HCT116 (cell line): Measurements from ENCODE around the gene RFTN1. TPM values are rescaled to one million over a fixed set of nuclear protein-coding genes. Genes with fewer than 3 reads are reported as not detected.

Source experiments
- ATAC-seq: fragments of 200-7000 bp; cut with Tn5 transposase; 2 replicates; pipeline ENCODE4 v1.9.1; 2020; ENCODE audit warnings: mild to moderate bottlenecking, moderate library complexity
- BruUV-seq: library from RNA; stranded (reverse); fragments of 400-500 nt; replicated peaks from 2 replicates; lab custom pipeline; 2021; lab: Mats Ljungman, UMichigan
- CTCF ChIA-PET: fragments of 300-600 bp; sonication (Branson Sonifier 250); formaldehyde crosslinking; loops from one replicate; lab custom pipeline; 2021; ENCODE audit warnings: antibody characterized with exemption; lab: Charles Lee
- POLR2A ChIA-PET: fragments of 300-600, 350-600 bp; sonication (Branson Sonifier 250); formaldehyde crosslinking; loops from one replicate; lab custom pipeline; 2021; ENCODE audit warnings: antibody characterized with exemption; lab: Charles Lee
- RAD21 ChIA-PET, 2 experiments: fragments of 300-600 bp; sonication (Branson Sonifier 250); formaldehyde crosslinking; loops; one replicate each; lab custom pipeline; 2023; ENCODE audit warnings: low total read pairs in 2 of 2; ENCODE audit not compliant: uncharacterized antibody in 2 of 2, unreplicated experiment in 2 of 2, low non-redundant PET in 1 of 2; lab: Charles Lee
- DNase-seq: peaks from one replicate; pipeline ENCODE4 v3.0.0-alpha.2; 2010; ENCODE audit warnings: low read depth, low spot score
- H2AFZ ChIP-seq: fragments of 200-600 bp; shearing (Covaris generic), sonication (generic); 2 replicates; pipeline ENCODE4 v1.6.1; 2017; ENCODE audit warnings: low read depth, mixed run types, mixed read lengths, antibody characterized with exemption, low read length; ENCODE audit not compliant: poor library complexity, severe bottlenecking
- H3K27ac ChIP-seq: 2 replicates; pipeline ENCODE4 v1.5.1; 2012; ENCODE audit warnings: low read depth, low read length
- H3K27me3 ChIP-seq: fragments of 200-600 bp; sonication (generic); 2 replicates; pipeline ENCODE4 v1.6.1; 2016; ENCODE audit warnings: mixed run types, low read length, mixed read lengths; ENCODE audit not compliant: insufficient read depth
- H3K36me3 ChIP-seq, 2 experiments: fragments of 200-500 bp in 1 of 2; fragments of 200-600 bp in 1 of 2; sonication (Bioruptor generic) in 1 of 2; sonication (generic) in 1 of 2; 2 replicates each; pipeline versions ENCODE4 v1.5.1 to v1.6.1; 2014 to 2016; ENCODE audit warnings: low read length in 2 of 2, inconsistent platforms in 1 of 2, mixed read lengths in 1 of 2, mixed run types in 1 of 2; ENCODE audit not compliant: insufficient read depth in 2 of 2, control insufficient read depth in 1 of 2
- H3K4me1 ChIP-seq, 2 experiments: fragments of 200-600 bp in 1 of 2; sonication (generic) in 1 of 2; 2 replicates each; pipeline versions ENCODE4 v1.5.1 to v1.6.1; 2012 to 2017; ENCODE audit warnings: low read length in 2 of 2, inconsistent platforms in 1 of 2, mild to moderate bottlenecking in 1 of 2, mixed read lengths in 1 of 2, mixed run types in 1 of 2, moderate library complexity in 1 of 2; ENCODE audit not compliant: insufficient read depth in 2 of 2, control insufficient read depth in 1 of 2
- H3K4me2 ChIP-seq: fragments of 200-600 bp; sonication (generic); 2 replicates; pipeline ENCODE4 v1.6.1; 2017; ENCODE audit warnings: mixed run types, low read length, mixed read lengths
- H3K4me3 ChIP-seq, 2 experiments: fragments of 200-600 bp in 1 of 2; sonication (generic) in 1 of 2; replicated peaks in 1 of 2; 2 replicates each; pipeline ENCODE4 v1.5.1; 2011 to 2016; ENCODE audit warnings: low read length in 2 of 2, control low read depth in 1 of 2, low read depth in 1 of 2, mild to moderate bottlenecking in 1 of 2, mixed read lengths in 1 of 2, mixed run types in 1 of 2
- H3K79me2 ChIP-seq: fragments of 200-600 bp; sonication (generic); 2 replicates; pipeline ENCODE4 v1.6.1; 2017; ENCODE audit warnings: mild to moderate bottlenecking, mixed run types, low read length, moderate library complexity, mixed read lengths; ENCODE audit not compliant: insufficient read depth
- H3K9ac ChIP-seq: fragments of 200-600 bp; sonication (generic); 2 replicates; pipeline ENCODE4 v1.6.1; 2016; ENCODE audit warnings: low read length, mixed read lengths
- H3K9me2 ChIP-seq: fragments of 200-600 bp; sonication (generic), shearing (Covaris generic); 2 replicates; pipeline ENCODE4 v1.6.1; 2017; ENCODE audit warnings: mixed run types, mild to moderate bottlenecking, moderate library complexity; ENCODE audit not compliant: insufficient read depth
- H3K9me3 ChIP-seq, 2 experiments: fragments of 200-500 bp in 1 of 2; fragments of 200-600 bp in 1 of 2; sonication (Bioruptor generic) in 1 of 2; sonication (generic) in 1 of 2; 2 replicates each; pipeline ENCODE4 v1.6.1; 2014 to 2017; ENCODE audit warnings: low read length in 2 of 2, mixed read lengths in 2 of 2, inconsistent platforms in 1 of 2, low read depth in 1 of 2, mild to moderate bottlenecking in 1 of 2, mixed run types in 1 of 2, moderate library complexity in 1 of 2; ENCODE audit not compliant: control insufficient read depth in 1 of 2, insufficient read depth in 1 of 2
- H4K20me1 ChIP-seq: fragments of 200-600 bp; sonication (generic), shearing (Covaris generic); 2 replicates; pipeline ENCODE4 v1.6.1; 2017; ENCODE audit warnings: mixed run types, mild to moderate bottlenecking, moderate library complexity; ENCODE audit not compliant: insufficient read depth
- CEBPB ChIP-seq: IDR thresholded peaks from 2 replicates; pipeline ENCODE4 v1.6.1; 2012; ENCODE audit warnings: low read depth
- EGR1 ChIP-seq: IDR thresholded peaks from 2 replicates; pipeline ENCODE4 v1.6.1; 2012; ENCODE audit warnings: low read depth
- EZH2 ChIP-seq: fragments of 200-600 bp; sonication (generic); IDR thresholded peaks from 2 replicates; pipeline ENCODE4 v1.6.1; 2017; ENCODE audit warnings: antibody characterized with exemption, mixed run types
- EZH2phosphoT487 ChIP-seq: fragments of 200-600 bp; IDR thresholded peaks from 2 replicates; pipeline ENCODE4 v1.6.1; 2018; ENCODE audit warnings: antibody characterized with exemption, borderline replicate concordance
- FOSL1 ChIP-seq: IDR thresholded peaks from 2 replicates; pipeline ENCODE4 v1.6.1; 2012; ENCODE audit warnings: low read depth
- JUND ChIP-seq: IDR thresholded peaks from 2 replicates; pipeline ENCODE4 v1.6.1; 2012
- POLR2A ChIP-seq: IDR thresholded peaks from 2 replicates; pipeline ENCODE4 v1.7.0; 2011; ENCODE audit warnings: borderline replicate concordance; ENCODE audit not compliant: insufficient read depth, insufficient read length; ENCODE audit errors: extremely low read depth
- POLR2AphosphoS5 ChIP-seq: IDR thresholded peaks from 2 replicates; pipeline ENCODE4 v1.6.1; 2011; ENCODE audit warnings: mild to moderate bottlenecking, low read depth, low read length, moderate library complexity
- RAD21 ChIP-seq: IDR thresholded peaks from 2 replicates; pipeline ENCODE4 v1.6.1; 2012; ENCODE audit warnings: low read depth, mild to moderate bottlenecking
- SIN3A ChIP-seq: IDR thresholded peaks from 2 replicates; pipeline ENCODE4 v1.6.1; 2012; ENCODE audit warnings: low read depth
- SP1 ChIP-seq: IDR thresholded peaks from 2 replicates; pipeline ENCODE4 v1.6.1; 2012; ENCODE audit warnings: low read depth
- TCF7L2 ChIP-seq: IDR thresholded peaks from 2 replicates; pipeline ENCODE4 v1.7.0; 2011; ENCODE audit warnings: borderline replicate concordance, inconsistent platforms; ENCODE audit not compliant: insufficient read depth, insufficient read length; ENCODE audit errors: extremely low read depth
- YY1 ChIP-seq: IDR thresholded peaks from 2 replicates; pipeline ENCODE4 v1.6.1; 2011; ENCODE audit warnings: low read length, low read depth, moderate library complexity, mild to moderate bottlenecking; ENCODE audit not compliant: insufficient replicate concordance; ENCODE audit errors: extremely low read depth
- ZNF274 ChIP-seq: fragments of 200-500 bp; sonication (Bioruptor generic); IDR thresholded peaks from 2 replicates; pipeline ENCODE4 v1.6.1; 2014; ENCODE audit warnings: mild to moderate bottlenecking, low read depth, low read length, inconsistent platforms
- intact Hi-C: fragments of 100-400 bp; cut with micrococcal nuclease; formaldehyde crosslinking; loops from 2 replicates; pipeline ENCODE4 v1.10.0; 2022
- total RNA-seq: library from RNA; stranded (reverse); gene quantifications from one replicate; pipeline ENCODE4 v1.2.1, GENCODE V29; 2021; ENCODE audit not compliant: unreplicated experiment
- TF ChIP-seq, protein P1 (sequence below): IDR thresholded peaks from 2 replicates; pipeline ENCODE4 v1.6.1; 2011; ENCODE audit warnings: mild to moderate bottlenecking, low read length, moderate library complexity; ENCODE audit not compliant: insufficient replicate concordance; ENCODE audit errors: extremely low read depth
- TF ChIP-seq, protein P2 (sequence below): IDR thresholded peaks from 2 replicates; pipeline ENCODE4 v1.6.1; 2012; ENCODE audit warnings: low read depth
- TF ChIP-seq, protein P3 (sequence below), 3 experiments: fragments of 200-600 bp in 1 of 3; sonication (generic) in 1 of 3; IDR thresholded peaks in 2 of 3; conservative IDR thresholded peaks in 1 of 3; 2 replicates each; pipeline ENCODE4 v1.5.1; 2012 to 2017; ENCODE audit warnings: low read depth in 2 of 3, low read length in 2 of 3, antibody characterized with exemption in 1 of 3, borderline replicate concordance in 1 of 3, control low read depth in 1 of 3, mild to moderate bottlenecking in 1 of 3, mixed read lengths in 1 of 3, mixed run types in 1 of 3, moderate library complexity in 1 of 3; ENCODE audit not compliant: insufficient read depth in 1 of 3

Gene RFTN1
- total RNA-seq, 1 experiment from 2014 or later, result 3.9 TPM

DNA sequence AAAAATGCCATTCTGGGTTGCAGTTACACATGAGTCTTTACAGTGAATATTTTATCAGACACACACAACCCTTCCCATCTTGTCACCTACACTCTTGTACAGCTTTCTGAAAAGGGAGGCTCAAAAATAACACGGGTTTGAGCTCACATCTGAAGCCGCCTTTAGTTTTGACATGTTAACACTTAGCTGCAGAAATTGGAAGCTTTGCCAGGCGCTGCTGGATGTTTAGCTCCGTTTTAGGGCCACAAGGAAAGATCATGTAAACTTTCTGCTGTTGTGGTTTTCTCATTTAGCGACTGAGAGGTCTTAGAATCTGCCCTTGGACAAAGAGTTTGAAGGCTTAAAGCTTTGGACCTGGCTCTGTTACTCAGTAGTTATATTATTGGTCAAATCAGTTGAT, 128.3 kb downstream of the RFTN1 start:
- Histone ChIP-seq H3K27me3 (no peaks in the 10 kb centered on the region), H3K9me3 (no peaks in the 10 kb centered on the region), H3K79me2 (no peaks in the 10 kb centered on the region), H3K4me1 (no peaks in the 10 kb centered on the region)
- no peak for DNase-seq
- CTCF ChIA-PET, result interaction anchor here (0.5 kb wide), 1 partner anchor 95 kb away, joined by 3 read pairs; no protein-coding TSS in a partner anchor
- TF ChIP-seq EZH2phosphoT487 (no peak), EGR1 (no peak), POLR2A (no peak), CEBPB (no peak), SIN3A (no peak), FOSL1 (no peak), YY1 (no peak), JUND (no peak), SP1 (no peak), ZNF274 (no peak), POLR2AphosphoS5 (no peak), EZH2 (no peak), RAD21 (no peak), TCF7L2 (no peak)
- TF ChIP-seq, protein P1, sequence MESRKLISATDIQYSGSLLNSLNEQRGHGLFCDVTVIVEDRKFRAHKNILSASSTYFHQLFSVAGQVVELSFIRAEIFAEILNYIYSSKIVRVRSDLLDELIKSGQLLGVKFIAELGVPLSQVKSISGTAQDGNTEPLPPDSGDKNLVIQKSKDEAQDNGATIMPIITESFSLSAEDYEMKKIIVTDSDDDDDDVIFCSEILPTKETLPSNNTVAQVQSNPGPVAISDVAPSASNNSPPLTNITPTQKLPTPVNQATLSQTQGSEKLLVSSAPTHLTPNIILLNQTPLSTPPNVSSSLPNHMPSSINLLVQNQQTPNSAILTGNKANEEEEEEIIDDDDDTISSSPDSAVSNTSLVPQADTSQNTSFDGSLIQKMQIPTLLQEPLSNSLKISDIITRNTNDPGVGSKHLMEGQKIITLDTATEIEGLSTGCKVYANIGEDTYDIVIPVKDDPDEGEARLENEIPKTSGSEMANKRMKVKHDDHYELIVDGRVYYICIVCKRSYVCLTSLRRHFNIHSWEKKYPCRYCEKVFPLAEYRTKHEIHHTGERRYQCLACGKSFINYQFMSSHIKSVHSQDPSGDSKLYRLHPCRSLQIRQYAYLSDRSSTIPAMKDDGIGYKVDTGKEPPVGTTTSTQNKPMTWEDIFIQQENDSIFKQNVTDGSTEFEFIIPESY, result no peak
- TF ChIP-seq, protein P2, sequence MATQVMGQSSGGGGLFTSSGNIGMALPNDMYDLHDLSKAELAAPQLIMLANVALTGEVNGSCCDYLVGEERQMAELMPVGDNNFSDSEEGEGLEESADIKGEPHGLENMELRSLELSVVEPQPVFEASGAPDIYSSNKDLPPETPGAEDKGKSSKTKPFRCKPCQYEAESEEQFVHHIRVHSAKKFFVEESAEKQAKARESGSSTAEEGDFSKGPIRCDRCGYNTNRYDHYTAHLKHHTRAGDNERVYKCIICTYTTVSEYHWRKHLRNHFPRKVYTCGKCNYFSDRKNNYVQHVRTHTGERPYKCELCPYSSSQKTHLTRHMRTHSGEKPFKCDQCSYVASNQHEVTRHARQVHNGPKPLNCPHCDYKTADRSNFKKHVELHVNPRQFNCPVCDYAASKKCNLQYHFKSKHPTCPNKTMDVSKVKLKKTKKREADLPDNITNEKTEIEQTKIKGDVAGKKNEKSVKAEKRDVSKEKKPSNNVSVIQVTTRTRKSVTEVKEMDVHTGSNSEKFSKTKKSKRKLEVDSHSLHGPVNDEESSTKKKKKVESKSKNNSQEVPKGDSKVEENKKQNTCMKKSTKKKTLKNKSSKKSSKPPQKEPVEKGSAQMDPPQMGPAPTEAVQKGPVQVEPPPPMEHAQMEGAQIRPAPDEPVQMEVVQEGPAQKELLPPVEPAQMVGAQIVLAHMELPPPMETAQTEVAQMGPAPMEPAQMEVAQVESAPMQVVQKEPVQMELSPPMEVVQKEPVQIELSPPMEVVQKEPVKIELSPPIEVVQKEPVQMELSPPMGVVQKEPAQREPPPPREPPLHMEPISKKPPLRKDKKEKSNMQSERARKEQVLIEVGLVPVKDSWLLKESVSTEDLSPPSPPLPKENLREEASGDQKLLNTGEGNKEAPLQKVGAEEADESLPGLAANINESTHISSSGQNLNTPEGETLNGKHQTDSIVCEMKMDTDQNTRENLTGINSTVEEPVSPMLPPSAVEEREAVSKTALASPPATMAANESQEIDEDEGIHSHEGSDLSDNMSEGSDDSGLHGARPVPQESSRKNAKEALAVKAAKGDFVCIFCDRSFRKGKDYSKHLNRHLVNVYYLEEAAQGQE, result no peak
- TF ChIP-seq, protein P3, sequence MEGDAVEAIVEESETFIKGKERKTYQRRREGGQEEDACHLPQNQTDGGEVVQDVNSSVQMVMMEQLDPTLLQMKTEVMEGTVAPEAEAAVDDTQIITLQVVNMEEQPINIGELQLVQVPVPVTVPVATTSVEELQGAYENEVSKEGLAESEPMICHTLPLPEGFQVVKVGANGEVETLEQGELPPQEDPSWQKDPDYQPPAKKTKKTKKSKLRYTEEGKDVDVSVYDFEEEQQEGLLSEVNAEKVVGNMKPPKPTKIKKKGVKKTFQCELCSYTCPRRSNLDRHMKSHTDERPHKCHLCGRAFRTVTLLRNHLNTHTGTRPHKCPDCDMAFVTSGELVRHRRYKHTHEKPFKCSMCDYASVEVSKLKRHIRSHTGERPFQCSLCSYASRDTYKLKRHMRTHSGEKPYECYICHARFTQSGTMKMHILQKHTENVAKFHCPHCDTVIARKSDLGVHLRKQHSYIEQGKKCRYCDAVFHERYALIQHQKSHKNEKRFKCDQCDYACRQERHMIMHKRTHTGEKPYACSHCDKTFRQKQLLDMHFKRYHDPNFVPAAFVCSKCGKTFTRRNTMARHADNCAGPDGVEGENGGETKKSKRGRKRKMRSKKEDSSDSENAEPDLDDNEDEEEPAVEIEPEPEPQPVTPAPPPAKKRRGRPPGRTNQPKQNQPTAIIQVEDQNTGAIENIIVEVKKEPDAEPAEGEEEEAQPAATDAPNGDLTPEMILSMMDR (IDR thresholded peaks at IDR 0.05 in 2 of 3, conservative IDR thresholded peaks at IDR 0.05 in 1 of 3; ENCODE audit: borderline replicate concordance in 1 of 3, insufficient read depth in 1 of 3, low read depth in 2 of 3, low read length in 2 of 3), result no peak
- TF ChIP-seq, all 23 proteins: peak for 0
- no peaks in the 10 kb centered on the region for H3K36me3 ChIP-seq
- RAD21 ChIA-PET, result no interaction called here
- H4K20me1 ChIP-seq, result no peaks in the 10 kb centered on the region
- no peak overlapping the region for H3K9ac ChIP-seq
- H3K4me3 ChIP-seq, result no peak overlapping the region
- no peak overlapping the region for H3K4me2 ChIP-seq
- intact Hi-C loops, result no loop called here
- H3K9me2 ChIP-seq, result no peaks in the 10 kb centered on the region
- no peak for ATAC-seq
- no peak overlapping the region for H3K27ac ChIP-seq
- no peak overlapping the region for H2AFZ ChIP-seq
- POLR2A ChIA-PET, result no interaction called here
- no TSS peak for BruUV-seq
